Activated T-helper 1 cell treated with anti-CD3 and anti-CD28 coated beads, Interleukin-2, amount 50 U/mL, for 16 hours (primary cell): ENCODE results near the gene ZFHX2.
A peak's percentile ranks its signal among the peaks of the same experiment; 100 is the strongest.

Experiments used
- DNase-seq, 2 donors: peaks; one replicate each; pipeline ENCODE4 v3.0.0-alpha.2; 2020; ENCODE audit warnings: low read depth in 1 of 2, low spot score in 1 of 2

Gene ZFHX2

DNA sequence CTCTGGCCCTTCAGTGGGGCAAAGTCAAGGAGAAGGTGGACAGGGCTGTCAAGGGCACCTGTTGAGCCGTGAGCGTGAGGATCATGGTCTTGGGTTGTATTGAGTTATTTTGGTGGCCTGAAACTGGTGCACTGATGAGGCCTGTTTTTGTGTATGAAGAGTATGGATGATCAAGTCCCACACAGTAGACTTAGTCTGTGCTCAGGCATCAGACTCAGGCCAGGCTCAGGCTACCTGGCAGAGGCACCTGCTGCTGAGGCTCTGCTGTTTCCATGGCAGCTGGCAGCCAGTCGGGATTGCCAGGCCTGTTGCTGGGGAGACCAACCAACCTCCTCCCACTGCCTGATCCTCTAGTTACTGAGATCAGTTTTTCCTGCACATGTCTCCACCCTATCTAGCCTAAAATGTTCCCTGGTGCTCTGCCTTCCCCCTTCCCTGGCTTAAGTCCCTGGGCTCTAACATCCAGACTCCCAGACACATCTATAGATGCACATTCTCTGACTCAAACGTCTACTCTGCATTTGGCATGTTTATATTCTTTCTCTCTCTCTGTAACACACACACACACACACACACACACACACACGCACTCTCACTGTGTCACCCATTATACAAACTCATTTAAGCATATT, 21.9 kb upstream of the ZFHX2 start:
- DNase-seq: no peak

- DNase-seq: no peak
Measured at GRCh38 chr14:23572836-23573235, 21.3 kb upstream of the ZFHX2 start.

DNA sequence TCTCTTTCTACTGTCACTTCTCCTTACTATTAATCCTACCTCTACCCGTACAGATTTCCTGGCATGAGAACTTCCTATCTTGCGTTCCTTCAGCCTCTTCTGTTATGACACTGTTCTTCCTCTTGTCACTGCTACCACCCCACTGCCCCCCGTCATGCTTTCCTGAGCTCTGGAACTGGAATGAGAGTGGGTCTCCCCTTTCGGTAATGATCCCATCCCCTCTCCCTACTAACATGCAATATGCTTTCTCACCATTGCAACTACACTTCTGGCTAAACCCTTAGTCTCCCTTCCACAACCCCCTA, 20.9 kb upstream of the ZFHX2 start:
- no peak for DNase-seq

DNA sequence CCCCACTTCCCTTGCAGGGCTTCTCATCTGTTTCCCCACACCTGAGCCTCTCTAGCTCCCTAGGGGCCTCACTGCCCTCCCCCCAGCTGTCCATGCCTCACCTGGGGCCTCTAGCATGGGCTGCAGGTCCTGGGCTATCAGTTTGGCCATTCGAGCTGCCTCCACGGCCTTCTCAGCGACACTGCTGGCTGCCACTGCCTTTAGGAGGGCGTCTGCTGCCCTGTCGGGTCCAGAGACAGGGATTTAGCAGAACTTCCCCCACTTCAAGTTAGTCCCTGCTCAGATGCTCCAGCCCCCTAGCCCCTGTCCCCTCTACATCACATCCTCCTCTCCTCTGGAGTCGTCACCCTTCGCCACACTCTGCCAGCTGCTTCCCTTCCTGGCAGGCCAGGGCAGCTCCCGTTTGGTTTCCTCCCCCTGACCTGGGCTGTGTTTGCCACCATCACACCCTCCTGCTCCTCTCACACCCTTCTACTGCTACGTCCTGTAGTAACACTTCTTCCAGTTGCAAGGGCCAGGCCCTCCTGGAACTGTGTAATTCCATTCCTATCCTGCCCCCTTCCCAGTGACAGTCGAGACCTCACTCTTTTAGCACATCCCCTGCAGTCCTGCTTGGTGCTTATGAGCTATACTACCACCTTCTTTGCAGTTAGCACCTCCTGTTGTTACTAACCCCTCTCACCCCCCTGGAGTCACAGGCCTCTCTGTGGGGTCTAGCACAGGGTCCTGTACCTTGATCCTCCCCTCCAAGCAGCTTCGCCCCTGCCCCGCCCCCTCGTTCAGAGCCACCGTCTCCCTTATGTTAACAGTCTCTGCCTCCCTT, 20.3 kb upstream of the ZFHX2 start:
- DNase-seq: no peak

DNA sequence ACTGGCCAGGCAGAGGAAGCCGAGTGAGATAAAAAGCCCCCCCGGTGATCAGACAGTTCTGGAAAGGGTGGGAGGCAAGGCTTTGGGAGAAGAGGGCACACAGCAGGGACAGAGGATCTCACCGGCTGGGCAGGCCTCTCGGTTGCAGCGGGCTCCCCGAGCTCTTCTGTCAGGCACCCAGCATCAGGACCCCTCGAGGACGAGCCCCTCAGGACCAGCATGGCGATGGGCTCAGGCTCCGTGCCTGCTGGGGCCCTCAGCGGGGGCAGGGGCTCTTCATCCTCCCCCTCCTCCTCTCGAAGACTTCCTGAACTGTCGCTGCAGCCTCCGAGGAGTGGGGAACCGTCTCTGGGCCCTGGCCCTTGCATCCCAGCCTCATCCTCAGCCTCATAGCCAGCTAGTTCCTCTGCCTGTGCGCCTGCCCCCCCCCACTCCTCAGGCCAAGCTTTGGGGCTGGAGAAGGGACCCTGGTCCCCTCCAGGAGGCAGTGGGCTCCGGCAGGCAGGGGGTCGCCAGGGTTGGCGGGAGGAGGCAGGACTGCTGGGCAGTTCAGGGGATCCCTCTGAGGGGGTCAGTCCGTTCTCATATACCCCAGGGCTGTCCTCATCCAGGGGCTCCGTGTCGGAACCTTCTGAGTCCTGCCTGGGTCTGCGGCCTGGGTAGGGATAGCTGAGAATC, 19.4 kb upstream of the ZFHX2 start:
- no peak for DNase-seq

GRCh38 chr14:23569443-23570151, 18.0 kb upstream of the ZFHX2 start:
- no peak for DNase-seq

GRCh38 chr14:23568600-23569331, 17.2 kb upstream of the ZFHX2 start:
- DNase-seq: no peak

DNA sequence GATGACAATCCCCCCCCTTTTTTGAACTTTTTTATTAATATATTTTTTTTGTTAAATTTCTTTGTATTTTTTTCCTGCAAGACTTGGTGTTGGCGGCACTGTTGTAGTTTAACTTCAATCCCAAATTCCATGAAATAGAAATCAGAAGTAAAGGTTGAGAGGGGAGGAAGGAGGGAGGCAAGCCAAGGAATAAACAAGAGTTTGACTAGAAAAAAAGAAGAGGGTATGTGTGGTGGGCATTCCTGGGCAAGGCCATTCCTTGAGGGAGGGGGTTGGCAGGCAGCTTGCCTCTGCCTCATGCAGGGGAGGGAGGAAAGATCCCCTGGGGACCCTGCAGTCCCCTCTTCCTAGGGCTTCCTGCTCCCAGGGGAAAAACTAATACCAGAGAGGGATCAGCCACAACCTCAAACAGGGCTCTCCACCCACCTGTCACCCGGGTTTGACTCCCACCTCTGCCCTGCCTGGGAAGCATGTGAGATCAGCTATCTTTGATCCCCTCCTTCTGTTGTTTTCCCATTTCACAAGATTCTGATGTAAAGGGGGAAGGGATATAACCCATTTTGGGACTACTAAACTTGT, 16.5 kb upstream of the ZFHX2 start:
- no peak for DNase-seq

DNA sequence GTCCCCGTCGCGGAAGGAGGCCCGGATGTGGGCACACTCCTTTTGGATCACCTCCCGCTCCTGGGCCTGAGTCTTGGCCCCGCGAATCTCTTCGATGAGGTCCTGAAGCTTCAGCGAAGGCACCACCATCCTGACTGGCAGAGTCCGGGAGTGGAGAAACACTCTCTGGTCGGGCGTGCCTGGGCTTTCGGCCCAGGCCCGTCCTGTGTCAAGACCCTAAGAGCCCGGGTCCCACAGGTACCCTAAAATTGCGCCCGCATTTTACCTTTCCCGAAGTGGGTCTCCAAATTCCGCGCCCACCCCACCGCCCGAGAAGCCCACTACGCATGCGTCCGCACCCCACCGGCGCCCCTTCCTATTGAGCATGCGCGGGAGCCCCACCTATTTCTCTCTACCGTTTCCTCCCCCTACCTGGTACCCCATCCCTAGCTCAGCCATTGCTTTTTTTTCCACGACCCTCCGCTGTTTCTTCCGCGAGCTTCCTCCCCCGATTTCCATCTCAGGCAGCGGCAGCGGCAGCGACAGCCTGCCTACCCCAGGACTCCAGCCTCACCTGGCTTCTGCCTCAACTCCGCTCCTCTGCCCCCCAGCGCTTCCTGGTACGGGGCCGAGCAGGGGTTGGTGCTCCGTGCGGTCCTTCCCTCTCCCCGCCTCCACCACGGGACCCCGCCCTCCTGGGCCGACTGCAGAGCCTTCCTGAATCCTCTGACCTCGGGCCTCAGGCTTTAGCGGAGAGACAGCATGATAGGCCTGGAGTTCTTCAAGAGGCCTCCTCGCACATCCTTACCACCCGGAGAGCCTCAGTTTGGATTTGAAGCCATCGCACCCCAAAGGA, 15.8 kb upstream of the ZFHX2 start, which contains the start of gene AP1G2:
Gene AP1G2, minus strand, starts transcription at position 606 of the 835 bp plus-strand sequence. Its CDS starts 477 bp downstream, at position 129.
- peak; percentile 73 to 77 for DNase-seq

GRCh38 chr14:23566778-23567185, 15.2 kb upstream of the ZFHX2 start:
- no peak for DNase-seq

- no peak for DNase-seq
Measured at GRCh38 chr14:23566112-23566777, 14.7 kb upstream of the ZFHX2 start.

GRCh38 chr14:23565626-23566025, 14.1 kb upstream of the ZFHX2 start:
- no peak for DNase-seq

GRCh38 chr14:23564876-23565275, 13.3 kb upstream of the ZFHX2 start:
- DNase-seq: no peak

- no peak for DNase-seq
Measured at GRCh38 chr14:23564181-23564812, 12.7 kb upstream of the ZFHX2 start.

GRCh38 chr14:23563473-23564180, 12.1 kb upstream of the ZFHX2 start:
- no peak for DNase-seq

- DNase-seq: peak in 1 of 2 donors; percentile 32
Measured at GRCh38 chr14:23562822-23563472, 11.4 kb upstream of the ZFHX2 start.
